Peyer's patch (tissue), 4 donors: ENCODE measurements around the gene CPLANE2. TPM values are rescaled to one million over a fixed set of nuclear protein-coding genes. Genes with fewer than 3 reads are reported as not detected.
"Not testable (repeated sequence)": the region's sequence is repeated elsewhere in the genome, so short reads cannot be mapped to it uniquely, and the experiment has no call there.

Experiments
- DNase-seq, 3 donors: peaks; one replicate each; pipeline ENCODE4 v3.0.0-alpha.2; 2017 to 2019
- H3K27ac ChIP-seq, 4 donors: fragments of 200-600 bp; sonication (generic); one replicate each; pipeline ENCODE4 v1.5.1; 2016 to 2019
- H3K27me3 ChIP-seq, 2 donors: fragments of 200-600 bp; sonication (generic); one replicate each; pipeline ENCODE4 v1.5.1; 2019
- H3K36me3 ChIP-seq, 3 donors: fragments of 200-600 bp; sonication (generic); one replicate each; pipeline ENCODE4 v1.5.1; 2016 to 2019
- H3K4me1 ChIP-seq, 4 donors: fragments of 200-600 bp; sonication (generic); one replicate each; pipeline ENCODE4 v1.5.1; 2016 to 2019
- H3K4me3 ChIP-seq, 4 donors: fragments of 200-600 bp; sonication (generic); 1 replicate in 3 of 4; 2 replicates in 1 of 4; pipeline ENCODE4 v1.5.1; 2016 to 2019; ENCODE audit warnings: mild to moderate bottlenecking in 1 of 4
- H3K9me3 ChIP-seq, 4 donors: fragments of 200-600 bp; sonication (generic); one replicate each; pipeline ENCODE4 v1.5.1; 2016 to 2019; ENCODE audit warnings: mild to moderate bottlenecking in 1 of 4
- CTCF ChIP-seq, 6 experiments: fragments of 450-650 bp in 4 of 6; fragments of 200-600 bp in 2 of 6; sonication (generic) in 1 of 6; IDR thresholded peaks; one replicate each; pipeline ENCODE4 v1.5.1; 2017 to 2019; ENCODE audit warnings: antibody characterized with exemption in 6 of 6, mild to moderate bottlenecking in 3 of 6, moderate library complexity in 1 of 6
- POLR2A ChIP-seq, 2 donors: fragments of 450-650 bp; IDR thresholded peaks; one replicate each; pipeline ENCODE4 v1.5.1; 2017; ENCODE audit warnings: antibody characterized with exemption in 2 of 2, mild to moderate bottlenecking in 2 of 2, moderate library complexity in 2 of 2
- total RNA-seq, 4 donors: library from RNA; depleted of rRNA; stranded (reverse); fragments of >200 nt; gene quantifications; one replicate each; pipeline ENCODE4 v1.1.0, GENCODE V29; 2016

The CPLANE2 gene
- total RNA-seq, 4 donors from 2014 or later = 1.2 to 6.6 (median 3.4) TPM; not detected in 1

- TF ChIP-seq POLR2A (IDR thresholded peaks at IDR 0.05) (no peak), CTCF (IDR thresholded peaks at IDR 0.05) (no peak)
- H3K4me3 ChIP-seq = no peak overlapping the region
- H3K9me3 ChIP-seq = no peaks in the 10 kb centered on the region
- no peak for DNase-seq
- H3K27me3 ChIP-seq = no peaks in the 10 kb centered on the region
- no peaks in the 10 kb centered on the region for H3K36me3 ChIP-seq
- H3K27ac ChIP-seq = no peak overlapping the region
- H3K4me1 ChIP-seq = no peaks in the 10 kb centered on the region
These were observed 40.1 kb downstream of the CPLANE2 start for GRCh38 chr1:16196874-16197273.

- H3K27ac ChIP-seq, DNase-seq, H3K36me3 ChIP-seq, H3K4me3 ChIP-seq, H3K9me3 ChIP-seq, H3K4me1 ChIP-seq, H3K27me3 ChIP-seq: not testable (repeated sequence)
These were observed 40.8 kb downstream of the CPLANE2 start for GRCh38 chr1:16196139-16196538.

- H3K4me3 ChIP-seq = no peak overlapping the region
- no peak for DNase-seq
These were observed 41.5 kb downstream of the CPLANE2 start for GRCh38 chr1:16195518-16195905.

GRCh38 chr1:16191916-16192546 is 45.0 kb downstream of the CPLANE2 start:
- H3K36me3 ChIP-seq = no peaks in the 10 kb centered on the region
- H3K4me3 ChIP-seq = no peak overlapping the region
- H3K4me1 ChIP-seq = peaks cover 0 to 14% (median 4%) of the 10 kb centered on the region in 4 donors
- H3K27me3 ChIP-seq = no peaks in the 10 kb centered on the region
- H3K27ac ChIP-seq = no peak overlapping the region
- TF ChIP-seq CTCF (IDR thresholded peaks at IDR 0.05) (no peak), POLR2A (IDR thresholded peaks at IDR 0.05) (no peak)
- no peak for DNase-seq
- H3K9me3 ChIP-seq = no peaks in the 10 kb centered on the region

More at GRCh38 chr1:16195518-16195905, 41.5 kb downstream of the CPLANE2 start:
- no peaks in the 10 kb centered on the region for H3K9me3 ChIP-seq
- no peaks in the 10 kb centered on the region for H3K4me1 ChIP-seq
- no peaks in the 10 kb centered on the region for H3K27me3 ChIP-seq
- no peaks in the 10 kb centered on the region for H3K36me3 ChIP-seq
- TF ChIP-seq CTCF (IDR thresholded peaks at IDR 0.05) (no peak), POLR2A (IDR thresholded peaks at IDR 0.05) (no peak)
- no peak overlapping the region for H3K27ac ChIP-seq

- no peaks in the 10 kb centered on the region for H3K27me3 ChIP-seq
- no peaks in the 10 kb centered on the region for H3K36me3 ChIP-seq
- peaks cover 0 to 14% (median 4%) of the 10 kb centered on the region in 4 donors for H3K4me1 ChIP-seq
- DNase-seq = no peak
- H3K27ac ChIP-seq = no peak overlapping the region
- H3K4me3 ChIP-seq = no peak overlapping the region
- H3K9me3 ChIP-seq = no peaks in the 10 kb centered on the region
- TF ChIP-seq CTCF (IDR thresholded peaks at IDR 0.05) (no peak), POLR2A (IDR thresholded peaks at IDR 0.05) (no peak)
These were observed 45.7 kb downstream of the CPLANE2 start for GRCh38 chr1:16191309-16191708.

GRCh38 chr1:16189921-16190621 is 46.9 kb downstream of the CPLANE2 start:
- TF ChIP-seq POLR2A (IDR thresholded peaks at IDR 0.05) (no peak), CTCF (IDR thresholded peaks at IDR 0.05) (no peak)
- Histone ChIP-seq H3K4me1 (peaks cover 0 to 14% (median 4%) of the 10 kb centered on the region in 4 donors), H3K9me3 (no peaks in the 10 kb centered on the region), H3K36me3 (no peaks in the 10 kb centered on the region), H3K27me3 (no peaks in the 10 kb centered on the region), H3K27ac (peak overlapping the region in 1 of 4 donors; percentile 70), H3K4me3 (no peak overlapping the region)
- DNase-seq = no peak
